H1 (cell line): ENCODE data around the gene RASGEF1C. TPM values are rescaled to one million over a fixed set of nuclear protein-coding genes. Genes with fewer than 3 reads are reported as not detected.

Experiments
- CTCF ChIA-PET: fragments of 300-600 bp; sonication (Branson Sonifier 250); formaldehyde crosslinking; loops from one replicate; lab custom pipeline; 2021; ENCODE audit not compliant: partially characterized antibody; lab: Charles Lee
- POLR2A ChIA-PET: fragments of 300-600 bp; sonication (Branson Sonifier 250); formaldehyde crosslinking; loops from one replicate; lab custom pipeline; 2021; ENCODE audit warnings: inconsistent platforms; ENCODE audit not compliant: partially characterized antibody; lab: Charles Lee
- DNase-seq, 2 experiments: peaks; one replicate each; pipeline versions ENCODE4 v3.0.0 to v3.0.0-alpha.2; 2010 to 2022; ENCODE audit warnings: low spot score in 2 of 2, low read depth in 1 of 2, mixed read lengths in 1 of 2
- FAIRE-seq: peaks from 2 replicates; lab custom pipeline; 2011; peaks lifted over from hg19 to GRCh38; lab: Jason Lieb, UNC
- H2AFZ ChIP-seq: 2 replicates; pipeline ENCODE4 v1.8.1; 2012; ENCODE audit warnings: low read length, inconsistent platforms
- H2AK5ac ChIP-seq: 2 replicates; pipeline ENCODE4 v1.6.1; 2013; ENCODE audit warnings: low read depth, low read length
- H2BK120ac ChIP-seq: replicated peaks from 2 replicates; pipeline ENCODE3; 2013; ENCODE audit warnings: low read depth, low read length, inconsistent platforms
- H2BK12ac ChIP-seq: 2 replicates; pipeline ENCODE4 v1.6.1; 2013; ENCODE audit warnings: low read depth, low read length
- H2BK15ac ChIP-seq: 2 replicates; pipeline ENCODE4 v1.6.1; 2013; ENCODE audit warnings: low read length
- H2BK20ac ChIP-seq: 2 replicates; pipeline ENCODE4 v1.6.1; 2013; ENCODE audit warnings: low read length
- H2BK5ac ChIP-seq: 2 replicates; pipeline ENCODE4 v1.6.1; 2013; ENCODE audit warnings: low read depth, low read length
- H3K14ac ChIP-seq: 2 replicates; pipeline ENCODE4 v1.6.1; 2013; ENCODE audit warnings: inconsistent platforms; ENCODE audit not compliant: insufficient read length
- H3K18ac ChIP-seq: 2 replicates; pipeline ENCODE4 v1.6.1; 2013; ENCODE audit warnings: low read length; ENCODE audit errors: extremely low read depth
- H3K23ac ChIP-seq: 2 replicates; pipeline ENCODE4 v1.6.1; 2013; ENCODE audit warnings: inconsistent platforms; ENCODE audit not compliant: insufficient read length
- H3K23me2 ChIP-seq: 2 replicates; pipeline ENCODE4 v1.6.1; 2013; ENCODE audit warnings: low read depth, low read length
- H3K27ac ChIP-seq: 2 replicates; pipeline ENCODE4 v1.6.1; 2011; ENCODE audit warnings: low read depth, low read length, inconsistent platforms
- H3K27me3 ChIP-seq, 4 experiments: replicated peaks in 1 of 4; 1 replicate in 1 of 4; 2 replicates in 3 of 4; pipeline versions ENCODE4 v1.6.1 to v1.8.1; 2011 to 2013; ENCODE audit warnings: low read length in 3 of 4, mild to moderate bottlenecking in 3 of 4, inconsistent platforms in 2 of 4, mixed read lengths in 2 of 4, moderate library complexity in 1 of 4; ENCODE audit not compliant: control insufficient read depth in 3 of 4, insufficient read depth in 3 of 4; ENCODE audit errors: extremely low read depth in 1 of 4
- H3K36me3 ChIP-seq, 4 experiments: 2 replicates each; pipeline versions ENCODE4 v1.6.1 to v1.8.1; 2011 to 2013; ENCODE audit warnings: mild to moderate bottlenecking in 4 of 4, low read length in 3 of 4, moderate library complexity in 2 of 4, control low read depth in 1 of 4, inconsistent platforms in 1 of 4; ENCODE audit not compliant: insufficient read depth in 4 of 4, control insufficient read depth in 2 of 4
- H3K4ac ChIP-seq: replicated peaks from 2 replicates; pipeline ENCODE3; 2013; ENCODE audit warnings: low read length, low read depth, mixed read lengths, inconsistent platforms; ENCODE audit not compliant: insufficient read length
- H3K4me1 ChIP-seq, 4 experiments: replicated peaks in 1 of 4; 1 replicate in 1 of 4; 2 replicates in 3 of 4; pipeline versions ENCODE4 v1.6.1 to v1.8.1; 2011 to 2013; ENCODE audit warnings: low read length in 3 of 4, inconsistent platforms in 2 of 4, mixed read lengths in 1 of 4; ENCODE audit not compliant: insufficient read depth in 4 of 4, control insufficient read depth in 3 of 4
- H3K4me2 ChIP-seq, 2 experiments: 2 replicates each; pipeline versions ENCODE4 v1.6.1 to v1.8.1; 2011 to 2013; ENCODE audit warnings: low read depth in 2 of 2, low read length in 2 of 2, control low read depth in 1 of 2, inconsistent platforms in 1 of 2, mild to moderate bottlenecking in 1 of 2; ENCODE audit not compliant: insufficient read depth in 1 of 2
- H3K4me3 ChIP-seq, 4 experiments: fragments of 200-600, 300-600 bp in 1 of 4; sonication (generic), shearing (Covaris generic), sonication (Bioruptor Twin) in 1 of 4; 2 replicates each; pipeline versions ENCODE4 v1.5.1 to v1.8.1; 2011 to 2016; ENCODE audit warnings: low read length in 4 of 4, low read depth in 3 of 4, control low read depth in 2 of 4, inconsistent platforms in 2 of 4, mild to moderate bottlenecking in 2 of 4, mixed read lengths in 1 of 4, moderate library complexity in 1 of 4; ENCODE audit not compliant: insufficient read depth in 2 of 4; ENCODE audit errors: extremely low read depth in 1 of 4
- H3K56ac ChIP-seq: replicated peaks from 2 replicates; pipeline ENCODE3; 2013; ENCODE audit warnings: low read depth, mild to moderate bottlenecking, mixed read lengths, low read length, inconsistent platforms; ENCODE audit not compliant: insufficient read length
- H3K79me1 ChIP-seq: 2 replicates; pipeline ENCODE4 v1.6.1; 2013; ENCODE audit warnings: low read depth, low read length, control low read depth
- H3K79me2 ChIP-seq, 2 experiments: 2 replicates each; pipeline versions ENCODE4 v1.6.1 to v1.8.1; 2012 to 2013; ENCODE audit warnings: low read length in 2 of 2, mild to moderate bottlenecking in 2 of 2, inconsistent platforms in 1 of 2; ENCODE audit not compliant: insufficient read depth in 2 of 2, control insufficient read depth in 1 of 2
- H3K9ac ChIP-seq, 4 experiments: replicated peaks in 1 of 4; 1 replicate in 1 of 4; 2 replicates in 3 of 4; pipeline versions ENCODE4 v1.6.1 to v1.8.1; 2011 to 2013; ENCODE audit warnings: low read depth in 3 of 4, low read length in 3 of 4, control low read depth in 2 of 4, mild to moderate bottlenecking in 2 of 4, moderate library complexity in 2 of 4, inconsistent platforms in 1 of 4; ENCODE audit errors: extremely low read depth in 1 of 4
- H3K9me3 ChIP-seq, 2 experiments: 2 replicates each; pipeline versions ENCODE4 v1.6.1 to v1.8.1; 2012 to 2013; ENCODE audit warnings: mild to moderate bottlenecking in 2 of 2, moderate library complexity in 2 of 2, control low read depth in 1 of 2, inconsistent platforms in 1 of 2, low read depth in 1 of 2, low read length in 1 of 2, mixed read lengths in 1 of 2; ENCODE audit not compliant: insufficient read depth in 2 of 2
- H4K20me1 ChIP-seq, 2 experiments: replicated peaks in 1 of 2; 2 replicates each; pipeline versions ENCODE3 to v1.8.1; 2011 to 2013; ENCODE audit warnings: inconsistent platforms in 2 of 2, low read length in 2 of 2, mild to moderate bottlenecking in 1 of 2; ENCODE audit not compliant: insufficient read depth in 2 of 2, control insufficient read depth in 1 of 2
- H4K5ac ChIP-seq: 2 replicates; pipeline ENCODE4 v1.6.1; 2013; ENCODE audit warnings: low read length, low read depth, mixed read lengths, inconsistent platforms; ENCODE audit not compliant: insufficient read length
- H4K8ac ChIP-seq: 2 replicates; pipeline ENCODE4 v1.8.0; 2013; ENCODE audit warnings: mild to moderate bottlenecking, moderate library complexity, low read length, inconsistent platforms; ENCODE audit not compliant: insufficient read depth; ENCODE audit errors: extremely low read depth
- H4K91ac ChIP-seq: replicated peaks from 2 replicates; pipeline ENCODE3; 2013; ENCODE audit warnings: low read length, mixed read lengths, inconsistent platforms; ENCODE audit not compliant: insufficient read length
- BCL11A ChIP-seq, 2 experiments: IDR thresholded peaks; one replicate each; pipeline ENCODE4 v1.6.1; 2011; ENCODE audit warnings: low read depth in 2 of 2, low read length in 2 of 2, mild to moderate bottlenecking in 2 of 2
- BRCA1 ChIP-seq: IDR thresholded peaks from 2 replicates; pipeline ENCODE4 v1.6.1; 2012; ENCODE audit warnings: low read depth, low read length, improper control_type of control experiment
- CEBPB ChIP-seq: IDR thresholded peaks from 2 replicates; pipeline ENCODE4 v1.6.1; 2012; ENCODE audit warnings: low read depth, low read length
- CTBP2 ChIP-seq: IDR thresholded peaks from 2 replicates; pipeline ENCODE4 v1.7.0; 2011; ENCODE audit warnings: borderline replicate concordance, mild to moderate bottlenecking, moderate library complexity, mixed read lengths, low read length; ENCODE audit not compliant: insufficient read depth, insufficient read length
- EGR1 ChIP-seq: IDR thresholded peaks from 2 replicates; pipeline ENCODE4 v1.6.1; 2011; ENCODE audit warnings: low read depth, low read length, borderline replicate concordance
- NANOG ChIP-seq: IDR thresholded peaks from 2 replicates; pipeline ENCODE4 v1.6.1; 2011; ENCODE audit warnings: low read length, low read depth, mild to moderate bottlenecking, inconsistent platforms; ENCODE audit not compliant: insufficient read depth, poor library complexity, severe bottlenecking
- RFX5 ChIP-seq: IDR thresholded peaks from 2 replicates; pipeline ENCODE4 v1.6.1; 2011; ENCODE audit warnings: low read depth, low read length, improper control_type of control experiment, borderline replicate concordance
- SAP30 ChIP-seq: fragments of 300-600 bp; sonication (generic); IDR thresholded peaks from 2 replicates; pipeline ENCODE4 v1.7.1; 2012; ENCODE audit warnings: low read length, moderate library complexity, mild to moderate bottlenecking, inconsistent platforms; ENCODE audit not compliant: insufficient read depth, insufficient replicate concordance
- SP4 ChIP-seq: IDR thresholded peaks from 2 replicates; pipeline ENCODE4 v1.6.1; 2012; ENCODE audit warnings: low read length, inconsistent platforms
- SRF ChIP-seq: IDR thresholded peaks from 2 replicates; pipeline ENCODE4 v1.6.1; 2011; ENCODE audit warnings: mild to moderate bottlenecking, low read depth, low read length, moderate library complexity
- WGBS, 2 experiments: shearing (Covaris generic) in 1 of 2; methylation state at CpG; one replicate each; pipeline versions ENCODE4 v1.1.6 to v1.1.7; 2013 to 2015; ENCODE audit warnings: low lambda C conversion rate in 2 of 2, mixed read lengths in 2 of 2, inconsistent platforms in 1 of 2, low coverage in 1 of 2, missing lambda C conversion rate in 1 of 2; ENCODE audit not compliant: insufficient replicate concordance in 2 of 2, insufficient coverage in 1 of 2, insufficient read length in 1 of 2; ENCODE audit errors: extremely low coverage in 1 of 2, missing lambda C conversion rate in 1 of 2; 5-methylcytosine and 5-hydroxymethylcytosine counted together
- polyA plus RNA-seq, 7 experiments: library from polyadenylated mRNA; depleted of rRNA in 3 of 7; stranded (reverse) in 5 of 7; unstranded in 2 of 7; fragments of >200 nt in 5 of 7; fragments of 200-250 nt in 2 of 7; gene quantifications; 1 replicate in 5 of 7; 2 replicates in 1 of 7; 4 replicates in 1 of 7; pipeline versions ENCODE4 v1.2.1 to v1.2.3, GENCODE V29; 2011 to 2013; ENCODE audit warnings: missing spikeins in 2 of 7, mixed read lengths in 2 of 7
- total RNA-seq: library from RNA; stranded (reverse); fragmentation: NEBNext Ultra II Directional; extraction: Animal tissue kit (Norgen Biotek cat#: 25700); gene quantifications from 2 replicates; pipeline ENCODE4 v1.2.1, GENCODE V29; 2021
- TF ChIP-seq, protein P1 (sequence below): IDR thresholded peaks from 2 replicates; pipeline ENCODE4 v1.6.1; 2011; ENCODE audit warnings: low read length, improper control_type of control experiment

The RASGEF1C gene
- total and polyA plus RNA-seq, 2 of the 8 experiments (the other 6 are each of a cell fraction or from before 2014, with no cell fraction given), result 0.26 to 0.61 TPM

GRCh38 chr5:180100621-180101450, 108.2 kb downstream of the RASGEF1C start:
- CTCF ChIA-PET, result interaction anchor here (0.9 to 1.6 kb wide), 2 partner anchors 9 to 25 kb away, joined by 3 to 4 read pairs; no protein-coding TSS in a partner anchor
- Histone ChIP-seq H4K5ac (no peak overlapping the region), H3K4ac (no peak overlapping the region), H3K56ac (no peak overlapping the region), H3K23ac (no peak overlapping the region), H3K4me2 (no peak overlapping the region), H3K4me1 (no peaks in the 10 kb centered on the region), H3K9me3 (0 out of 4 replicates have a peak, but pooled peaks cover 0 to 5% of the 10 kb centered on the region in 2 experiments), H3K27ac (no peak overlapping the region), H3K18ac (no peak overlapping the region), H3K79me1 (no peaks in the 10 kb centered on the region), H4K20me1 (no peaks in the 10 kb centered on the region), H3K23me2 (no peaks in the 10 kb centered on the region), H2BK5ac (no peak overlapping the region), H2BK15ac (no peak overlapping the region), H2AK5ac (no peak overlapping the region), H2BK12ac (no peak overlapping the region), H4K91ac (no peak overlapping the region), H3K14ac (no peak overlapping the region), H2BK120ac (no peak overlapping the region), H3K79me2 (no peaks in the 10 kb centered on the region), H3K9ac (no peak overlapping the region), H3K27me3 (no peaks in the 10 kb centered on the region), H2BK20ac (no peak overlapping the region), H4K8ac (no peak overlapping the region; the same call in 1 of the 2 replicates), H3K36me3 (no peaks in the 10 kb centered on the region), H3K4me3 (no peak overlapping the region), H2AFZ (no peak overlapping the region)
- no peak for FAIRE-seq
- DNase-seq, result peak in 1 of 2 experiments; percentile 41
- POLR2A ChIA-PET, result interaction anchor here (1.3 kb wide), 1 partner anchor 8 kb away, joined by 3 read pairs; no protein-coding TSS in a partner anchor
- WGBS, 2 experiments, result 93% methylated on average over 23 of the region's 29 CpGs; no CpG with 5 or more reads in 1 of the 2 experiments
- TF ChIP-seq RFX5 (no peak), SAP30 (no peak), SRF (no peak), SP4 (no peak), CEBPB (no peak), EGR1 (no peak), CTBP2 (no peak), BRCA1 (no peak), BCL11A (IDR thresholded peaks at IDR 0.05; ENCODE audit: low read depth in 2 of 2, low read length in 2 of 2) (no peak), NANOG (no peak)
- TF ChIP-seq, protein P1, sequence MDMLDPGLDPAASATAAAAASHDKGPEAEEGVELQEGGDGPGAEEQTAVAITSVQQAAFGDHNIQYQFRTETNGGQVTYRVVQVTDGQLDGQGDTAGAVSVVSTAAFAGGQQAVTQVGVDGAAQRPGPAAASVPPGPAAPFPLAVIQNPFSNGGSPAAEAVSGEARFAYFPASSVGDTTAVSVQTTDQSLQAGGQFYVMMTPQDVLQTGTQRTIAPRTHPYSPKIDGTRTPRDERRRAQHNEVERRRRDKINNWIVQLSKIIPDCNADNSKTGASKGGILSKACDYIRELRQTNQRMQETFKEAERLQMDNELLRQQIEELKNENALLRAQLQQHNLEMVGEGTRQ, result no peak
